Stimulated activated CD8-positive, alpha-beta memory T cell treated with anti-CD3 and anti-CD28 coated beads, Interleukin-2, amount 100 ng/mL, for 48 hours (primary cell): ENCODE results near the gene PRR19.

ENCODE experiments used
- DNase-seq, 2 donors: peaks; one replicate each; pipeline ENCODE4 v3.0.0-alpha.2; 2020; ENCODE audit warnings: low read depth in 2 of 2

The PRR19 gene

GRCh38 chr19:42271045-42271419, 30.9 kb upstream of the PRR19 start:
- no peak for DNase-seq

GRCh38 chr19:42271861-42272534, 29.9 kb upstream of the PRR19 start:
- no peak for DNase-seq

GRCh38 chr19:42272535-42272897, 29.4 kb upstream of the PRR19 start:
- DNase-seq: no peak

- DNase-seq: no peak
Measured at GRCh38 chr19:42272989-42273406, 28.9 kb upstream of the PRR19 start.

GRCh38 chr19:42273407-42274064, 28.4 kb upstream of the PRR19 start:
- no peak for DNase-seq

- no peak for DNase-seq
Measured at GRCh38 chr19:42274065-42274682, 27.8 kb upstream of the PRR19 start.

GRCh38 chr19:42275103-42275502, 26.8 kb upstream of the PRR19 start:
- no peak for DNase-seq

GRCh38 chr19:42275517-42275916, 26.4 kb upstream of the PRR19 start:
- DNase-seq: no peak

GRCh38 chr19:42276284-42276683, 25.6 kb upstream of the PRR19 start:
- DNase-seq: no peak

GRCh38 chr19:42276821-42277220, 25.1 kb upstream of the PRR19 start:
- no peak for DNase-seq

- no peak for DNase-seq
Measured at GRCh38 chr19:42277821-42278451, 24.0 kb upstream of the PRR19 start.

- DNase-seq: no peak
Measured at GRCh38 chr19:42278452-42279154, 23.3 kb upstream of the PRR19 start.

GRCh38 chr19:42279155-42279901, 22.6 kb upstream of the PRR19 start:
- DNase-seq: no peak

GRCh38 chr19:42279902-42280814, 21.8 kb upstream of the PRR19 start:
- DNase-seq: peak; percentile 83 to 87

- DNase-seq: no peak
Measured at GRCh38 chr19:42280815-42281145, 21.2 kb upstream of the PRR19 start.

- no peak for DNase-seq
Measured at GRCh38 chr19:42281146-42281826, 20.6 kb upstream of the PRR19 start.

GRCh38 chr19:42281827-42282762, 19.8 kb upstream of the PRR19 start:
- no peak for DNase-seq

GRCh38 chr19:42282819-42283187, 19.1 kb upstream of the PRR19 start:
- DNase-seq: no peak
